GM13976 (cell line): ENCODE data around the gene C1orf159.

Experiments used
- DNase-seq: peaks from one replicate; pipeline ENCODE4 v3.0.0; 2012; ENCODE audit warnings: low spot score
- CTCF ChIP-seq: IDR thresholded peaks from 2 replicates; pipeline ENCODE4 v1.5.1; 2012; ENCODE audit warnings: borderline replicate concordance, mild to moderate bottlenecking; ENCODE audit not compliant: insufficient read depth; ENCODE audit errors: extremely low read depth, missing control alignments, control extremely low read depth
- in situ Hi-C: fragments of 300-500 bp; cut with MboI; formaldehyde crosslinking; loops from one replicate; pipeline ENCODE4 v1.12.0; 2022; ENCODE audit warnings: low sequenced_read_pairs, mixed read lengths, inconsistent platforms; ENCODE audit not compliant: unreplicated experiment

The C1orf159 gene

GRCh38 chr1:1091344-1092148, 24.3 kb downstream of the C1orf159 start:
- no peak for DNase-seq
- TF ChIP-seq CTCF = no peak

GRCh38 chr1:1090424-1091343, 25.2 kb downstream of the C1orf159 start:
- in situ Hi-C loops = no loop called here
- no peak for TF ChIP-seq CTCF
- no peak for DNase-seq

More at GRCh38 chr1:1091344-1092148, 24.3 kb downstream of the C1orf159 start:
- in situ Hi-C loops = no loop called here

- DNase-seq = no peak
- TF ChIP-seq CTCF = no peak
- in situ Hi-C loops = no loop called here
Observed at GRCh38 chr1:1089731-1090423, 26.0 kb downstream of the C1orf159 start.

GRCh38 chr1:1088801-1089680, 26.8 kb downstream of the C1orf159 start:
- no peak for DNase-seq
- TF ChIP-seq CTCF = no peak
- in situ Hi-C loops = no loop called here

- in situ Hi-C loops = no loop called here
- TF ChIP-seq CTCF = no peak
Observed at GRCh38 chr1:1088029-1088800, 27.7 kb downstream of the C1orf159 start.

More at GRCh38 chr1:1088029-1088800, 27.7 kb downstream of the C1orf159 start:
- no peak for DNase-seq
